Stimulated activated naive CD4-positive, alpha-beta T cell (primary cell): ENCODE data around the gene JAZF1.

Experiments used
- DNase-seq, 6 experiments: peaks; one replicate each; lab custom pipeline; 2025; lab: John Stamatoyannopoulos, UW

JAZF1 gene

GRCh38 chr7:28191184-28191583, 10.6 kb upstream of the JAZF1 start:
- no peak for DNase-seq

GRCh38 chr7:28190077-28190710, 9.6 kb upstream of the JAZF1 start:
- no peak for DNase-seq

GRCh38 chr7:28187012-28187411, 6.4 kb upstream of the JAZF1 start:
- DNase-seq = no peak

DNA sequence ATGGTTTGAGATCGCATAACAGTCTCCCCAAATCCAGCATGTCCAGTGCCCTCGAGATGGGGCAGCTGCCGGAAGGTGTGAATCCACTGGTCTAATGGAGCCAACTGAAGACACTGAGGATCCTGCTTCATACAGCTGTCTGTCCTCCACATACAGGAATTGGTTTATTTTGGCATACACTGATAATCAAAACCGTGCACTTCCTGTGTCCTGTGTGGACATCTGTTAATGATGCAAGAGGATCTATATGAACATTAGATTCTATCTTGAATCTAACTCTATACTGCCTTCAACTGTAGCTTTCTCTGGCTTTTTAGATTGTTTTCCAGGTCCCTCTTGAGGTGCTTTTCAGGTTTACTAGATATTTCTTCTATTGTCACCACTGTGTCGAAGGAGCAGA, 3.0 kb upstream of the JAZF1 start:
- DNase-seq = no peak

- no peak for DNase-seq
These were observed 1.5 kb upstream of the JAZF1 start for GRCh38 chr7:28182071-28182471.

DNA sequence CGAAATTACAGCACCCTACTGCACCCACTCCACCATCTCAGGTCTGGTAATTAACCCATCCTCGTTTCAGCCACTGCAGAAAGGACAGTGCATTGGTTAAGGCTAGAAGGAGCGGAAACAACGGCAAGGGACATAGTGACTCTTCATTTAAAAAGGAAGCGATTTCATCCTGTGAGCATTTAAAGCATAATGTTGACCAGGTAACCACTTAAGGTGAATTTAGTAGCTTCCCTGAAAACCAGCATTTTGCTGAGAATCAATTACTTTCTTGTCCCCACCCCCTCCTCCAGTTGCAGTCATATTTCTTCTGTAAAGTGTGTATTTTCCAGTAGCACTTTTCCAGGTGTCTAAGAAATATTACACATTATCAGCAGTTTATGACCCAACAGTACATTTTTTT, 821 bp upstream of the JAZF1 start:
- DNase-seq = no peak

GRCh38 chr7:28180031-28180363, 598 bp downstream of the JAZF1 start:
- DNase-seq = peak in 1 of 6 experiments; percentile 25

GRCh38 chr7:28179120-28180030, 1.2 kb downstream of the JAZF1 start:
- DNase-seq = peak; percentile 47 to 74 (median 60)

DNA sequence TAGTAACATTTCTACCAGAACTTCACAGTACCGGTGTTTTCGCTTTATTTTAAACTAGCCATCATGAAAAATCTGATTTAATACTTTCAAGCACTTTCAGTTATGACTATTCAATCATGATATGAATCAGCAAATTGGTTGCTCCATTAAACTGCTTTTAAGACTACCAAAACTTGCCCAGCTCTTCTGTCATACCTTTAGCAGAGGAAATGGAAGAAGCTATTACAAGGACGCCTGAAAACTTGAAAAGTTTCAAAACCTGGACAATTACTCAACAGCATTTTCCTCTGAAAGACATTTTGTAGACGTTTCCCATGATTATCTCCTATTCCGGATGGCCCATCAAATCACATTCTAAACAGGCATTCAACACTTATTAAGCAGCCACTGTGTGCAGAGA, 2.0 kb downstream of the JAZF1 start:
- DNase-seq = peak in 1 of 6 experiments; percentile 3

DNA sequence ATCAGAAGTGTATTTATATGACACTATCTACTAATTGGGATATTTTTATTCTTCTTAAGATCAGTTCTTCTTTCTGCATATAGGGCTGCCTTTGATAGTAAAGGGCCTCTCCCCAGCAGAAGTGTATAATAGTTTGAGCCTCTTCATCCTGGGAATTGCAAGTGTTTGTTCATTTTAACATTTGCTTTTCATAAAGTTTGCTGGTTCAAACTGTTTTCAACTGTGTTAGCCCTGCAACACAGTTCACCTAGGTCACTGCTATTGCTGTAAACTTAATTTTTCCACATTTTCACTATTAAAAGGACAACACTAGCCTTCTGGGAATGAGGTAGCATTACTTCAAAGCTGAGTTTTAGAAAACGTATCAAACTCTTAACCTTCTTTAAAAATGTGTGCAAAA, 2.8 kb downstream of the JAZF1 start:
- DNase-seq = no peak

- DNase-seq = no peak
These were observed 4.0 kb downstream of the JAZF1 start for GRCh38 chr7:28176645-28177044.

DNA sequence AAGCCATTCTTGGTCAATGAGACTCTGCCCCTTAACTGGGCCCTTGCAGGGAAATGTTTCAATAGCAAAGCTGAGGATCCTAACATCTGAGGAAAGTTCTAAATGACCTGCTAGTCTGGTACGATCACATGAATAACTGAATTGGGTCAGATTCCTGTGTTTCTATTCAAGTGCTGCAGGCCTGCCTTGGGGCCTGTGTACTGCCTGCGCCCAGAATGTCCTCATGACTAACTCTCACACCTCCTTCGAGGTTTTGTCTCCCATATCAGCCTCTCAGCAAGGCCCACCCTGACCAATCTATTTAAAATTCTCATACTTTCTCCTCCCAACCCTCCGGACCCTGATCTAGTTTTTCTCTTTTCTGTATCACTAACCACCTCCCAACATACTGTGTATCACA, 4.4 kb downstream of the JAZF1 start:
- no peak for DNase-seq

DNA sequence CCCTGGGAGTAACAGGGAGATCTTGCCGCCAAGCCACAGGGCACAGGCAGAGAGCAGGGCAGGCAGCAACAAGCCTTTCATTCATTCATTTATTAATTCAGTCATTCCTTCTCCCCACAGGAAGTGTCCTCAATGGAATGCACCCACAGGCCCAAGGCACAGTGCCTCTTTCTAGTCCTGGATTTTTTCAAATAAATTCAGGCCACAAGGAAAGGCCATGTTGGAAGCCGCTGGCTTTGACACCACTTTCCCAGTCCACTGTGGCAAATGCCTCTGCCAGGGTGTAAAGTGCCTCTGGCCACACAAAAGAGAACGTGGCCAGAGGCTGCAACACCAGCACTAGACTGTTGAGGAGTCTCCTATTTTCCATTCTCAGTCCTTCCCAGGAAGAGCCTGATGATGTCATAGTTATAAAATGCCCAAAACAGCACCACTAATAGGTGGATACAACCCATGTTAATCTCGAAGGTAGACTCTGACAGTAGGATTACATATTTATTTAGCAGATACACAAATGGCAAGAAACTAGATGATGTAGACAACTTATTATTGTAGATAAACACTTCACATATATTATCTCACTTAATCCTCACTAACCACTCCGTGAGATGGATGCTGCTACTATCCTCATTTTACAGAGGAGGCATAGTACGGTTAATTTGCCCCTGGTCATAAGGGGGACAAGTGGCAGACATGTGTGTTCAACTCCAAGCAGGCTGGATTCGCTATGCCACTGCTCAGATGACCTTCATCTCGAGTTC, 5.5 kb downstream of the JAZF1 start:
- DNase-seq = no peak

DNA sequence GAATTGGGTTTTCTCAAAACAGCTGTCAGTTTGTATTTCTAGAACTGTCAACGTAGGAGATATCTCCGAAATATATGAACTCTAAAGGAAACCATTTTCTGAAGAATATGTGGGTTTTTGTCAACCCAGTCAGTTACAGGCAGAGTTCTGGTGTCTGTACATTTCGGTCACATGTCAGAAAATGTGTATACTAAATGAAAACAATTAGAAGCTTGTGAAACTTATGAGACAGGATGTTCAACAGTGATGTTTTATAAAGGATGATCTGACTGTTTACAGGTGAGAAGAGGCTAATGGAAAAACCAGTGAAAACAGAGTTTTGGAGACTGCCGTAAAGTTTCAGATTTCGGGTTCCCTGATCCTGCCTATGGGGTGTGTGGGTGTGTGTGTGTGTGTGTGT, 6.2 kb downstream of the JAZF1 start:
- DNase-seq = peak in 2 of 6 experiments; percentile 1 to 20

DNA sequence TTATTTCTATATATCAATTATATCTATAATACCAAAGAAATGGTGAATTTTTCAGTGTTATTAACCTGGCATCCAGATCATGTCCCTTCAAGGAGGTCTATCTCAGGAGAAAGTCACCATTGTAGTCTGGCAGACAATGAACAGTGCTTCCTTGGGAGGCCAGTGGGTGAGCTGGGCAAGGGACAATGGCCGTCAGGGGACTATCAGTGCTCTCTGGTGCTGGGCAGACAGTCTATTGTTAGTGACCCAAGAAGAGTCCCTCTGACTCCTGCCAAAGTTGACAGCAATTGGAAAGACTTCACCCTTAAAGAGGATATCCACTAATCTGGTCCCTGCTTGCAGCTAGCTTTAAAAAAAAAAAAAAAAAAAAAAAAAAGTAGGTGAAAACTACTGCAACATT, 7.1 kb downstream of the JAZF1 start:
- no peak for DNase-seq

DNA sequence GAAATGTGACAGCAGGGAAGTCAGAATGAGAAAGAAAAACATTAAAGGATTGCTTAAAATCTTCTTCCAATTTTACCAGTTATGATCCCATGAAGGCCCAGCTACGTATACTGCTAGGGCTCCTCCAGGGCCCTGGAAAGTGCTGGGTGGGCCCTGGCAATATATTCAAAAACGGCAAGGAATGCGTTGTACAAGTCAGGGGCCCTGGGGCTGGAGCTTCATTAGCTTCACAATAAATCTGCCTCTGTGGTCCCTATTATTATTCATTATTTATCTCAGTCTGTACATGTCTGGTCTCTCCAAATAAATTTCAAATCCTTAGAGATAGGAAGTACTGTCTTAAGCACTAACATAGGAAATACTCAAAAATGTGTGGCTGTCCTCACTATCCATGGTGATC, 7.6 kb downstream of the JAZF1 start:
- no peak for DNase-seq

GRCh38 chr7:28170701-28171100, 9.9 kb downstream of the JAZF1 start:
- DNase-seq = no peak

DNA sequence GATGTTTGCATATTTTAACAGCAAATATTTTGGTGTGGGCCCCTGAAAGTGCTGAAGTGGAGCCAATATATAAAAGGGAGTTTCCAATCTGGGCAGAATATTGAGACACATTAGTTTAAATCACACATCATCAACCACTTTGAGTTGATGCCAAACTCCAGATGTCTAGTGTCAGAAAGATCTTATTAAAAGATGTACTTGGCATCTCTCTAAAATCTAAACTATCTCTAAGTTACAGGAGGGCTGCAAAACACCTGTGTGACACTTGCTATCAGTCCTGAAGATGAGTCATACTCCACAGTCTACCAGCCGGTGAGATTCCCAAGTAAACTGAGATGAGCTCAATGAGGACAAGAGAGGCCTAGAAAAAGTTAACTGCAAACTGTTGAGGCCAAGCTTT, 11.4 kb downstream of the JAZF1 start:
- no peak for DNase-seq

DNA sequence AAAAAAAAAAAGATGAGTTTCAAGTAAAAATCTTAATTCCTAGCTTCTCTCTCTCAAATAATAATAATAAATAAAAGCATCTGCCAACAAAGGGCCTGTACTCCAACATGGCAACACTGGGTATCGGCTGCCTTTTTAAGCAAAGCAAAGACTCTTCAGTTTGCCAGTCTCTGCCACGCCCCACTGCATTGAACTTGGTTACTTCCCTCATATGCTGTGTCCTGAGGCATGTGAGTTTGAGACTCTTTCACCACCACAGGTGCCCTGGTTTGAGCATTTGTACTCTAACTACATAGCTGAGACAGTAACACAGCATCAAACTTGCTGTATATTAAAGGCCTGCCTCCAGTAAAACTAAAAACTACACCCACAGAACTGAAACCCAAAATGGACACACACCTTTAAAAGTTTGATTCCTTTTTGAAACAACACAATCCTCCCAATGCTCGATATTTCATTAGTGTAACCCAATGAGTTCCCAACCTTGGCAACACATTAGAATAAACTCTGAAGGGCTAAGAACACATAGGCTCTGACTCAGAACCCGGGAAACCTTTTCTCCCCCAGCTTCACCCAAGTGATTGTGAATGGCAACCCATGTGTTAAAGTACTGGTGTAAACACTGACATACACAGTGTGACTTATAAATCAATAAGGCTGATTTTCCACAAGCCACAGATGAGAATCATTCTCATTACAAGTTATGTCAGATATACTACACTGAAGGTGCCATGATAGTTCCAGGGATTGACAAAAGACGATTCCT, 12.0 kb downstream of the JAZF1 start:
- DNase-seq = no peak

GRCh38 chr7:28166982-28167715, 13.4 kb downstream of the JAZF1 start:
- no peak for DNase-seq
